ENCODE data around the gene SPATA31E1.
"Not testable (repeated sequence)": the region's sequence is repeated elsewhere in the genome, so short reads cannot be mapped to it uniquely, and the experiment has no call there.

SPATA31E1 gene

DNA sequence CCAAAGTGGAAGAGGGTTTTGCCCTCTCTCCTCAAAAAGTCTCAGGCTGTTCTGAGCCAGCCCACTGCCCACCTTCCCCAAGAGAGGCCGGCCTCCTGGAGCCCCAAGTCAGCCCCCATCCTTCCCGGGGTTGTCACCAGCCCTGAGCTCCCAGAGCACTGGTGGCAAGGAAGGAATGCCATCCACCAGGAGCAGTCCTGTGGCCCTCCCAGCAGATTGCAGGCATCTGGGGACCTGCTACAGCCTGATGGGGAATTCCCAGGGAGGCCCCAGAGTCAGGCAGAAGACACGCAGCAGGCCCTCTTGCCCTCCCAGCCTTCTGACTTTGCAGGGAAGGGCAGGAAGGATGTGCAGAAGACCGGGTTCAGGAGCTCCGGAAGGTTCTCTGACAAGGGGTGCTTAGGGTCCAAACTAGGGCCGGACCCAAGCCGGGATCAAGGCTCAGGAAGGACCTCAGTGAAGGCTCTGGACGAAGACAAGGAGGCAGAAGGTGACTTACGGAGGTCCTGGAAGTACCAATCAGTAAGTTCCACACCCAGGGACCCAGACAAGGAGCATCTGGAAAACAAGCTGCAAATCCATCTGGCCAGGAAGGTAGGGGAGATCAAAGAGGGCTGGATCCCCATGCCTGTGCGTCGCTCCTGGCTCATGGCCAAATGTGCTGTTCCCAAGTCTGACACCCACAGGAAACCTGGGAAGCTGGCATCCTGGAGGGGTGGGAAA lies 3.7 kb downstream of the SPATA31E1 start:
- FAIRE-seq: no peak

DNA sequence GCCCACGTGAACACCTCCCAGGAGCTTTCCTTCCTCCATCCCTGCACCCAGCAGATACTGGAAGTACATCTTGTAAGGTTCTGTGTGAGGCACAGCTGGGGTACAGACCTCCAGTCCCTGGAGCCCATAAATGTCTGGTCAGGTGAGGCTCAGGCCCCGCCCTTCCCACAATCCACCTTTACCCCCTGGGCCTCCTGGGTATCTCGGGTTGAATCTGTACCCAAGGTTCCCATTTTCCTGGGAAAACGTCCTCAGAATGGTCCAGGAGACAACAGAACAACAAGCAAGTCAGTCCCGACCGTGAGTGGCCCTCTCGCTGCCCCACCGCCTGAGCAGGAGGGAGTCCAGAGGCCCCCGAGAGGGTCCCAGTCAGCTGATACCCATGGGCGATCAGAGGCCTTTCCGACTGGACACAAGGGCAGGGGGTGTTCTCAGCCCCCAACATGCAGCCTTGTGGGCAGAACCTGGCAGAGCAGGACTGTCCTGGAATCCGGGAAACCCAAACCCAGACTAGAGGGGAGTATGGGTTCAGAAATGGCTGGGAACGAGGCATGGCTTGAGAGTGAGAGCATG lies 4.3 kb downstream of the SPATA31E1 start:
- no peak for FAIRE-seq

GRCh38 chr9:87887661-87888480 lies 5.2 kb downstream of the SPATA31E1 start:
- FAIRE-seq: no peak

GRCh38 chr9:87888501-87888900 lies 5.8 kb downstream of the SPATA31E1 start:
- FAIRE-seq: no peak

DNA sequence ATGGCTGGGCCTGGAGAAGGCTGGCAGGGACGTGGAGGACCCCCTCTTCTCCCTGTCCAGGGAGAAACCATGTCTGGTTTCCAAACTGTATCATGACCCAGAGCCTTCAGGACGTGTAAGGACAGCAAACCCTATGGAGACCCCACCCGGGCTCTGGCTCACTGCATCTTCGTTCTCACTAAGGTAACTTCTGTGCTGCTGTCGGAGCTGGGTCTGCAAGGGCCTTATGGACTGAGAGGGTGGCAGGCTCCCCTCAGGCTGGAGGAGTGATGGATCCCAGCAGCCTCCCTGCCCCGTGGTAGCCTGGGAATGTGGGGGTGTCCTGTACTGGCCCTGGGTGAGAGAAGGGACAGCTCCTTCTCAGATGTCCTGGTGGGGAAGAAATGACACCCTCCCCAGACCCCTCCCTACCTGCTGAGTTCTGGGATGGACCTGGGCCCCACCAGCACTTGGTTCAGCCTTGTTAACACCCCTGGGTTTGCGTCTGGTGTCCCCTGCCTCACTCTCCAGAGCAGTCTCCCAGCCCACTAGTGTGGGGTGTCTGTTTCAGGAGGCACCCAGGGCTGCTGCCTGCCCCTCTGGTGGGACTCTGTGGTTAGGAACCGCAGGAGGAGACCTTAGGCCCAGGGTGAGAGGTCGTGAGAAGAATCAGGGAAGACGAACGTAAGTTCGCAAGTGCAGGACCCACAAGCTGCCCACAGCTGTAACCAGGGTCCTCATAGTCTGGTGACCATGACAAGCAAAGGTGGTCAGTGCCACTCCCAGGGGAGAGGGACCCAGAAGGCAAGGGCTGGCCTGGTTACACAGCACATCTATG lies 6.6 kb downstream of the SPATA31E1 start:
- no peak for FAIRE-seq

DNA sequence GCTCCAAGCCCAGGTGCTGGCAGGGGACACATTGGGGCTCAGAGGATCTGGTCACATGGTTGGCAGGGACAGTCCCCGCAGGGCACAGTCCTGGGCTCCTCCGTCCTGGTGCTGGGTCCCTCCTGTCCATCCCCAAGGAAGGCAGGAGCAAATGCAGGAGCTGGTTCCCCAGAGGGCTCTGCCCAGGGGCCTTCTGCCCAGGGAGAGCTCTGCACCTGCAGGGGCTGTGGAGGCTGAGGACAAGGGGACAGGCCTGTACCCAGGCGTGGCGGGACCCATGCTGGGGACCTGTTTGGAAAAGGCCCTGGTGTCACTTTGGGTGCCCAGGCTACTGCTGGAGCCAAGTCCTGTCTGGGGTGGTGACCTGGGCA lies 7.2 kb downstream of the SPATA31E1 start:
- FAIRE-seq: no peak

DNA sequence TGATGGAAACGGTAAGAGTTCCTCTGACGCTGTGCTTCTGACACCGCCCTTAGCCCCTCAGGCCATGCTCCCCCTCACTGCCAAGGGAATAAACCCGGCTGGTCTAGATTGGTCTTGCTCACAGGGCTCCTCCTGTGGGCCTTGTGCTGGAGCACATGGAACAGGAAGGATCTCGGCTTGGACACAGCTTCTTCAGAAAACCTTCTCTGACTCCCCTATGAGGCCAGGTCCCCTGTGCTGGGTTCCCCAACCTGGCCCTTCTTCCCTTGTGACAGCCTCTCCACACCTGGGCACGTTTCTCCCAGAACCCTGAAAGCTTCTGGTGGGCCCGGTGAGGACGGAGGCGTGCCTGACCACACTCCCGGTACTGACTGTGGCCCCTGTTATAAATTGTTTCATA lies 8.2 kb downstream of the SPATA31E1 start:
- FAIRE-seq: no peak

DNA sequence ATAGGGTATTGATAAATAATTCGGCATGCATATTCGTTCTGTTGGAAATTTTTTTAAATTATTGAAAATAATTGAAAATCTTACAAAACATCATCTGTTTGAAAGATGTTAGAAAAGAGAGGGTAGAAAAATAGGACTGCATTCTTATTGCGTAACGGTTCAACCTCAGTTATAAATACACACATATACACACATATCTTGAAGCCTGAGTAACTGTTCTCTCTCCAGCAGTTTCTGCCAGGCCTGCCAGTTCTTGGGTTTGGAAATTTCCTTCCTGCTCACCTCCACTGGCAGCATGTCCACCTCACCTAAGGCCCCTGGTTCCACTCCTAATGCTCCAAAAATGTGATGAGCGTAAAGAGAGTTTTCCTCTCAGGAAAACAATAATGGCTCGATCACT lies 9.1 kb downstream of the SPATA31E1 start:
- no peak for FAIRE-seq

DNA sequence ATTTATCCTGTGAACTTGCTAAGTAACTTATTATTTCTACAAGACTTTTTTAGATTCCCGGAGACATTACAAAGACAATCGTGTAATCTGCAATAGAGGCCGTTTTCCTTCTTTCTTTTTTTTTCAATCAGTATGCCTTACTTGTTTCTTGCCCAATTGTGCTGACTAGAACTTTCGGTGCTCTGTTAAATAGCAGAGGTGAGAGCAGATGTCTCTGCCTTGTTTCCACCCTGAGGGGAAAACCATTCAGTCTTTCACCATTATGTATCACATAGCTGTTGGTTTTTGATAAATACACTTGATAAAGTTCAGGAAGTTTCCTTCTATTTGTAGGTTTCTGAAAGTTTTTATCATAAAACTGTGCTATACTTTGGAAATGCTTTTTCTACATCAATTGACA lies 10.3 kb downstream of the SPATA31E1 start:
- no peak for FAIRE-seq

DNA sequence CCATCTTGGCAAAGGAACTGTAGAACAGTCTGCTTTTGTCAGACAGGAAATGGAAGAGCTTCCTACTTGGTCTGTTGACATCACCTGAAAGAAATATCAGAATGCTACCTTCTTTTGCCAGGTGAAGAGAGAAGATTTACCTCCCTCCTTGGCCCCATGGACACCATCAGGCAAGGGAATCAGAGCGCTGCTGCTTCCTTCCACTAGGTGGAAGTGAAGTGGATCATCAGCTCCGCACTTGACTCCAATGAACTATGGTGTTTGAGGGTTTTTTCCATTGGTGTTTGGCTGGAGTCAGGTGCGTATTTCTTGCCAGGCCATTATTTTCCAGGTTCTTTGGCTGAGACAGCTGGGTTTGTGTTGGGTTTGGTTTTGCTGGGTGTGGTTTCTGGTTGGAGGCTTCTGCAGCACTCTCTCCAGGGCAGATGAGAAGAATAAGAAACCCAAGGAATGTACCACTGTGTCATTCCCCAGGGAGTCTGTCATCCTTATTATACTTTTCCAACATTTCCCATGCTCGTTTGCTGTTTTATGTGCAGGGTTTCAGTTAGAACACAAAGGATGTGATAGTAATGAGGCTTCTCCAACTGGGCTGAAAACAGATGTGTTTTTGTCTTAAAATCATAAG lies 12.4 kb downstream of the SPATA31E1 start:
- FAIRE-seq: no peak

GRCh38 chr9:87896891-87897290 lies 14.2 kb downstream of the SPATA31E1 start:
- no peak for FAIRE-seq

DNA sequence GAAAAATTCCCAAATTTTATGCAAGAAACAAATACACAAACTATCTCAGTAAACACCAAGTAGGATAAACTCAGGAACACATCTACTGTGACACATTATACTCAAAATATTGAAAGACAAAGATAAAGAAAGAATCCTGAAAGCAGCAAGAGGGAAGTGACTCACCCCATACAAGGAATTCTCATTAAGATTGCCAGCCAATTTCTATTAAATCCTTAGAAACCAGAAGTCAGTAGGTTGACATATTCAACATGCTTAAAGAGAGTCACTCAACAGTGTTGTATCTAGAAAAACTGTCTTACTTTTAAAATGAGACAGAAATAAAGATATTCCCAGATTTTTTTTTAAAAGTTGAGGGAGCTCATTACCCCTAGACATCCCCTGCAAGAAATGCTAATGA lies 15.5 kb downstream of the SPATA31E1 start:
- no peak for FAIRE-seq

GRCh38 chr9:87902371-87902770 lies 19.7 kb downstream of the SPATA31E1 start:
- not testable (repeated sequence) for FAIRE-seq

DNA sequence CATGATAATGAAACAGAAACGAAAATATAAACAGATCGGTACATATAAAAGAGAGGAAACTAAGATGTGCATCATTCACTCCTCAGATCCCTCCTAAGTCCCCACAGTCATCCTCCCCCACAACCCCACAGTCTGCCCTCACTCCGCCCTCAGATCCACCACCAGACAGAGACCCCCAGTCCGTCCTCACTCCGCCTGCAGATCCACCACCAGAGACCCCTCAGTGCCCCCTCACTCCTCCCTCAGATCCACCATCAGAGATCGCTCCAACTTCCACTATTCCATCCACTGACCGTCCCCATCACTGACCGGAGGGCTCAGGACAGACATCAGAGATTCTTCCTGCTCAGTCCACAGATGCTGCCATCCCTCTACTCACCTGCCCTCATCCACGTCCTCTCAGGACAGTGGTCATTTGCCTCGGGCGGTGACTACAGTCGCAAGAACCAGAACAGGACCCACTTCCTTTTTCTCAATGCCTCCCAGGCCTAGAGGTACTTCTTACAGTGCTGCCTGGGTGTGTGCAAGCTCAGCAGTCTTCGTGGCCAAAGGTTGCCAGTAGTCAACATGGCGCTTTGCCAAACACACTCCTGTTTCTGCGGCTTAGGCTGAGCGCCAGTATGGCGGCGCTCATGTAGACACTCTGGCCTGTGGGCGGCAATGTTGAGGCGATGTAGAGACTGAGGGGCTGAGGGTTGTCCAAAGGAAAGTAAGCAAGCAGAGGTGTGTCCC lies 26.8 kb downstream of the SPATA31E1 start:
- no peak for FAIRE-seq

GRCh38 chr9:87910821-87911220 lies 28.1 kb downstream of the SPATA31E1 start:
- no peak for FAIRE-seq

- not testable (repeated sequence) for FAIRE-seq
Measured at GRCh38 chr9:87917662-87918061, 35.0 kb downstream of the SPATA31E1 start, which contains the start of gene SPATA31C1. Gene SPATA31C1 (plus strand): TSS chr9:87917962.

- not testable (repeated sequence) for FAIRE-seq
Measured at GRCh38 chr9:87919013-87919412, 36.3 kb downstream of the SPATA31E1 start.

DNA sequence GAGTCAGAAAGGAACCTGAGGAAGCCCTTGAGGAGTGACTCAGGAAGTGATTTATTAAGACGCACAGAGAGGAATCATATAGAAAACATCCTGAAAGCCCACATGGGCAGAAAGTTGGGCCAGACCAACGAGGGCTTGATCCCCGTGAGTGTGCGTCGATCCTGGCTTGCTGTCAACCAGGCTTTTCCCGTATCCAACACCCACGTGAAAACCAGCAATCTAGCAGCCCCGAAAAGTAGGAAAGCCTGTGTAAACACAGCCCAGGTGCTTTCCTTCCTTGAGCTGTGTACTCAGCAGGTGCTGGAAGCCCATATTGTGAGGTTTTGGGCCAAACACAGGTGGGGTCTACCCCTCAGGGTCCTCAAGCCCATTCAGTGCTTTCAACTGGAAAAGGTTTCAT lies 38.9 kb downstream of the SPATA31E1 start:
- not testable (repeated sequence) for FAIRE-seq

GRCh38 chr9:87923012-87923411 lies 40.3 kb downstream of the SPATA31E1 start:
- not testable (repeated sequence) for FAIRE-seq

DNA sequence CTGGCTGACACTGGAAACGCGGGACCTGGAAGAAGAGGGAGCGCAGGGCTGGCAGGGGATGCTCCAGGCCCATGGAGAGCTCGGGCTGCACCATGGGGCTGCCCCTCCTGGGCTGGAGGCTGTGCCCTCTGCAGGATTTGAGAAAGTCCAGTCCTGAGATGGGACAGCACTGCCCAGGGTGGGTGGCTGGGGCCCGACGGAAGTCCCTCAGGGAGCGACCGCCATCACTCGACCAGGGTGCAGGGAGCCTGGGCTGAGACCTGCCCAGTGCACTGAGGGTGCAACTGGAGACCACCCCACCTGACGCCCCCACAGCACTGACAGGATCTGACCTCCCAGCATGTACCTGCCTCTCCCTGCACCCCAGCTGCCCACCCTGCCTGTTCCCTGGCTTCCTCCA lies 42.2 kb downstream of the SPATA31E1 start:
- FAIRE-seq: not testable (repeated sequence)

GRCh38 chr9:87929152-87929551 lies 46.5 kb downstream of the SPATA31E1 start:
- FAIRE-seq: not testable (repeated sequence)

- not testable (repeated sequence) for FAIRE-seq
Measured at GRCh38 chr9:87934444-87934843, 51.8 kb downstream of the SPATA31E1 start.

Measured in islet of Langerhans (tissue), 1 donor.